ENCODE results near the gene RANBP17.
"Not testable (repeated sequence)": the region's sequence is repeated elsewhere in the genome, so short reads cannot be mapped to it uniquely, and the experiment has no call there.

RANBP17 gene

DNA sequence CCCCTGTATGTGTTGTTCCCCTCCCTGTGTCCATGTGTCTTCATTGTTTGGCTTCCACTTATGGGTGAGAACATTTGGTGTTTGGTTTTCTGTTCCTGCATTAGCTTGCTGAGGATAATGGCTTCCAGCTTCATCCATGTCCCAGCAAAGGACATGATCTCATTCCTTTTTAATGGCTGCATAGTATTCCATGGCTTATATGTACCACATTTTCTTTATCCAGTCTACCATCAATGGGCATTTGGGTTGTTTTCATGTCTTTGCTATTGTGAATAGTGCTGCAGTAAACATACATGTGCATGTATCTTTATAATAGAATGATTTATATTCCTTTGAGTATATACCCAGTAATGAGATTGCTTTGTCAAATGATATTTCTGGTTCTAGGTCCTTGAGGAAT lies 8.6 kb downstream of the RANBP17 start:
- not testable (repeated sequence) for DNase-seq

GRCh38 chr5:170874017-170874416 lies 12.2 kb downstream of the RANBP17 start:
- DNase-seq, result no peak

- DNase-seq, result no peak
These were observed 14.0 kb downstream of the RANBP17 start for GRCh38 chr5:170875811-170876210.

DNA sequence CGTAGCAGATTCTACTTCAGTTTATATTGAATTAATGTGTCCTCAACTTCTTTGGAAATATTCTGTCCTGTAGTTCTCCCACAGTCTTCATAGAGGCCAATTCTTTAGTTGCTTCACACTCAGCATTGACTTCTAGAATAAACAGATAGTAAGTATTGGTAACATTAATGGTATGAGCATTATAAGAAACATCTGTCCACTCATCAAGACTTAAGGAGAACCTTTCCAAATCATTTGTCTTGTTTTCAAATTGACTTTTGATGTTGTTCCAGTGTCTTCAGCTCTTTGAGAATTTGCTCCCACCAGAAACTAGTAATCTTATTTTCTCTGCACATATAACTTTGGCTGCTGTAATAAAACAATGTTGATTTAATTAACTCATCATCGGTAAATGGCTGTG lies 18.3 kb downstream of the RANBP17 start:
- DNase-seq, result no peak

GRCh38 chr5:170882345-170882744 lies 20.5 kb downstream of the RANBP17 start:
- DNase-seq, result no peak

- no peak for DNase-seq
These were observed 23.4 kb downstream of the RANBP17 start for GRCh38 chr5:170885256-170885655.

GRCh38 chr5:170885809-170886208 lies 24.0 kb downstream of the RANBP17 start:
- no peak for DNase-seq

GRCh38 chr5:170886210-170886894 lies 24.5 kb downstream of the RANBP17 start:
- no peak for DNase-seq

GRCh38 chr5:170892196-170892595 lies 30.4 kb downstream of the RANBP17 start:
- no peak for DNase-seq

DNA sequence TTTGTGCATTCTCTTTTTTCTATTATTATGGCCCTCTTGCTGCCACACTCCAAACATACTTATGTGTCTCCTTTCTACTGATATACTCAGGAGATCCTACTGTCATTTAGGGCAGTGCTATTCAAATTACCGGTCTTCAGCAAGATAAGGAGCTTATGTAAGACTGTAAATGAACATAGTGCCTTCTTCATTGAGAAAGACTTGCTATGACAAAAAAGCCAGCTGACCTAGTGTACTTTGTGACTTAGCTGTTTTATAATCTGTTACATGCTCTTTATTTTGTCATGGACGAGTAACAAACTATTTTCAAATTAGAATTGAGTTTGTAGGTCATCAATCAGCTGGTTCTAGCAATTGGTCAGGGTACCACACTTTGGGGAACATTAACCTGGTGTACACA lies 32.8 kb downstream of the RANBP17 start:
- no peak for DNase-seq

- DNase-seq, result no peak
These were observed 35.0 kb downstream of the RANBP17 start for GRCh38 chr5:170896779-170897178.

DNA sequence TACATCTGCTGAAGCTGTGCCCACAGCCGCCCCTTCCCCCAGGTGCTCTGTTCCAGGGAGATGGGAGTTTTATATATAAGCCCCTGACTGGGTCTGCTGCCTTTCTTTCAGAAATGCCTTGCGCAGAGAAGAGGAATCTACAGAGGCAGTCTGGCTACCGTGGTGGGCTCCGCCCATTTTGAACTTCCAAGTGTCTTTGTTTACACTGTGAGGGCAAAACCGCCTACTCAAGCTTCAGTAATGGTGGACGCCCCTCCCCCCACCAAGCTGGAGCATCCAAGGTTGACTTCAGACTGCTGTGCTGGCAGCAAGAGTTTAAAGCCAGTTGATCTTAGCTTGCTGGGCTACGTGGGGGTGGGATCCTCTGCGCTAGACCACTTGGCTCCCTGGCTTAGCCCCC lies 41.3 kb downstream of the RANBP17 start:
- no peak for DNase-seq

- no peak for DNase-seq
These were observed 45.9 kb downstream of the RANBP17 start for GRCh38 chr5:170907758-170908157.

- no peak for DNase-seq
These were observed 51.8 kb downstream of the RANBP17 start for GRCh38 chr5:170913573-170913972.

DNA sequence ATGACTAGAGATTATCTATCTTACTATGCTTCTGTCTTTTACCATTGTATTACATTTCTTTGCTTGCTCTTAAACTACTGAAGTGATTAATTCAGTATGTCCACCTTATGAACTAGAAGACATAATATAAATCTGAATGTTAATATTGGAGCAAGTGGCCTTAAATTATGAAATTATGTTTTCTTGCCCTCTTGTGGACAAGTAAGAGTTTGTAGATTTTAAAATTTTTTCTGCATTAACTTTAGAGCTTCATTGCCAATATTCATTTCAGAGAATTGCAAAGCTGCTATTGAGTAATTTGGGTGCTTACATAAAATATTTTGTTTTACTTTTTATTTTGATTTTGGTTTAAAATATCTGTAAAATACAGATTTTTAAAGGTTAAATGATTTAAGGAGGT lies 55.3 kb downstream of the RANBP17 start:
- DNase-seq, result no peak

- no peak for DNase-seq
These were observed 58.4 kb downstream of the RANBP17 start for GRCh38 chr5:170920196-170920595.

- not testable (repeated sequence) for DNase-seq
These were observed 60.5 kb downstream of the RANBP17 start for GRCh38 chr5:170922331-170922730.

- DNase-seq, result no peak
These were observed 62.2 kb downstream of the RANBP17 start for GRCh38 chr5:170923910-170924620.

- DNase-seq, result not testable (repeated sequence)
These were observed 73.9 kb downstream of the RANBP17 start for GRCh38 chr5:170935534-170936218.

DNA sequence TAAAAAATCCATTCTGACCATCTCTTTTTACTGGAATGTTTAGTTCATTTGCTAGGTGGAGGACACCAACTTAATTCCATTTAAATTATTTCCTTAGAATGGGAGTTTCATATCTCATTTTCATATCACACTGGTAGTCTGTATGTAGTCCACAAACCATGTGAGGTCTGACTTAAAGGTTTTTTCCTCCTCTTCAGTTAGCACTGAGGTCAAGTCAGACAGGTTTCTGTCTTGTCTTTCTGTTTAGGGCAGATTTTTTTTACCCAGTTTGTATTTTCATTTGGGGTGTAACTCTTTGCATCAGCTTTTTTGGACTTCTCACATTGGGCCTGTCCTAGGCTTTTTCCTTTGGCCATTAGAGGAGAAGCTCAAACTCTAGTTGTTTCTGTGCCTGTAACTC lies 75.3 kb downstream of the RANBP17 start:
- no peak for DNase-seq

- DNase-seq, result no peak
These were observed 76.1 kb downstream of the RANBP17 start for GRCh38 chr5:170937914-170938313.

- DNase-seq, result no peak
These were observed 77.4 kb downstream of the RANBP17 start for GRCh38 chr5:170939178-170939577.

DNA sequence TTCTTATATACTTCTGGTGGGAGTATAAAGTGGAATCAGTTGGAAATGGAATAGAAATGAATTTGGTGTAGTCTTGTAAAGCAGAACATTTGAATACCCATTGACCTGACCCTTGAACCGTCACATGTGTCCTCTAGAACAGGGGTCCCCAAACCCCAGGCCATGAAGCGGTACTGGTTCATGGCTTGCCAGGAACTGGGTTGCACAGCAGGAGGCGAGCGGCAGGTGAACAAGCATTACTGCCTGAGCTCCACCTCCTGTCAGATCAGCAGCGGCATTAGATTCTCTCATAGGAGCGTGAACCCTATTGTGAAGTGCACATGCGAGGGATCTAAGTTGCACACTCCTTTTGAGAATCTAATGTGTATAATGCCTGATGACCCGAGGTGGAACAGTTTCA lies 80.0 kb downstream of the RANBP17 start:
- DNase-seq, result no peak

- no peak for DNase-seq
These were observed 83.5 kb downstream of the RANBP17 start for GRCh38 chr5:170945275-170945674.
